K562 (cell line): ENCODE results near the gene SLC43A2. TPM values are rescaled to one million over a fixed set of nuclear protein-coding genes. Genes with fewer than 3 reads are reported as not detected.

Experiments used
- HMGN3 ChIP-seq: IDR thresholded peaks from 2 replicates; pipeline ENCODE4 v1.6.1; 2011; ENCODE audit warnings: borderline replicate concordance, low read depth, mild to moderate bottlenecking, mixed read lengths, low read length; ENCODE audit not compliant: insufficient read length; ENCODE audit errors: extremely low read depth
- NFXL1 ChIP-seq: fragments of 450-650 bp; formaldehyde crosslinking; IDR thresholded peaks from 2 replicates; pipeline ENCODE4 v1.4.0; 2021; ENCODE audit warnings: mild to moderate bottlenecking
- SMC3 ChIP-seq: conservative IDR thresholded peaks from 2 replicates; pipeline ENCODE4 v1.6.1; 2011; ENCODE audit warnings: low read depth, low read length, improper control_type of control experiment; ENCODE audit not compliant: insufficient read depth
- SOX6 ChIP-seq: fragments of 450-650 bp; IDR thresholded peaks from 2 replicates; pipeline ENCODE4 v1.6.1; 2014; ENCODE audit warnings: mild to moderate bottlenecking
- THRAP3 ChIP-seq: fragments of 450-650 bp; IDR thresholded peaks from 2 replicates; pipeline ENCODE4 v1.6.1; 2016; ENCODE audit warnings: mild to moderate bottlenecking, inconsistent platforms, borderline replicate concordance
- polyA plus RNA-seq, 8 experiments: library from polyadenylated mRNA; depleted of rRNA in 4 of 8; stranded (reverse) in 5 of 8; unstranded in 3 of 8; fragments of >200 nt; fragmentation: Nextera tagmentation in 2 of 8; fragmentation: Illumina TruSeq in 1 of 8; extraction: Ambion mirVana in 2 of 8; extraction: Trizol in 1 of 8; gene quantifications; 2 replicates each; pipeline versions ENCODE4 v1.2.1 to v1.2.3, GENCODE V29; 2011 to 2014; ENCODE audit warnings: inconsistent platforms in 1 of 8, missing spikeins in 1 of 8
- total RNA-seq, 7 experiments: library from RNA; depleted of rRNA in 6 of 7; stranded (reverse); fragments of >200 nt in 6 of 7; fragmentation: Illumina TruSeq in 2 of 7; extraction: Trizol in 2 of 7; gene quantifications; 2 replicates each; pipeline versions ENCODE4 v1.2.1 to v1.2.3, GENCODE V29; 2011 to 2021; ENCODE audit warnings: low replicate concordance in 1 of 7
- TF ChIP-seq, protein P1 (sequence below), 2 experiments: fragments of 450-650 bp; formaldehyde crosslinking in 1 of 2; IDR thresholded peaks; 2 replicates each; pipeline versions ENCODE4 v1.4.0 to v1.6.1; 2014 to 2020; ENCODE audit warnings: mild to moderate bottlenecking in 2 of 2, borderline replicate concordance in 1 of 2, low read depth in 1 of 2
- TF ChIP-seq, protein P2 (sequence below): sonication (generic); formaldehyde crosslinking; IDR thresholded peaks from 2 replicates; pipeline ENCODE4 v1.8.0; 2022; ENCODE audit warnings: mild to moderate bottlenecking, missing genetic modification reagents
- TF ChIP-seq, protein P3 (sequence below): sonication (generic); formaldehyde crosslinking; IDR thresholded peaks from 2 replicates; pipeline ENCODE4 v1.9.0; 2022; ENCODE audit warnings: mild to moderate bottlenecking, missing genetic modification reagents

Gene SLC43A2
- total and polyA plus RNA-seq, 9 of the 15 experiments (the other 6 are each of a cell fraction or from before 2014, with no cell fraction given) = 0.03 to 10.2 (median 3.6) TPM

DNA sequence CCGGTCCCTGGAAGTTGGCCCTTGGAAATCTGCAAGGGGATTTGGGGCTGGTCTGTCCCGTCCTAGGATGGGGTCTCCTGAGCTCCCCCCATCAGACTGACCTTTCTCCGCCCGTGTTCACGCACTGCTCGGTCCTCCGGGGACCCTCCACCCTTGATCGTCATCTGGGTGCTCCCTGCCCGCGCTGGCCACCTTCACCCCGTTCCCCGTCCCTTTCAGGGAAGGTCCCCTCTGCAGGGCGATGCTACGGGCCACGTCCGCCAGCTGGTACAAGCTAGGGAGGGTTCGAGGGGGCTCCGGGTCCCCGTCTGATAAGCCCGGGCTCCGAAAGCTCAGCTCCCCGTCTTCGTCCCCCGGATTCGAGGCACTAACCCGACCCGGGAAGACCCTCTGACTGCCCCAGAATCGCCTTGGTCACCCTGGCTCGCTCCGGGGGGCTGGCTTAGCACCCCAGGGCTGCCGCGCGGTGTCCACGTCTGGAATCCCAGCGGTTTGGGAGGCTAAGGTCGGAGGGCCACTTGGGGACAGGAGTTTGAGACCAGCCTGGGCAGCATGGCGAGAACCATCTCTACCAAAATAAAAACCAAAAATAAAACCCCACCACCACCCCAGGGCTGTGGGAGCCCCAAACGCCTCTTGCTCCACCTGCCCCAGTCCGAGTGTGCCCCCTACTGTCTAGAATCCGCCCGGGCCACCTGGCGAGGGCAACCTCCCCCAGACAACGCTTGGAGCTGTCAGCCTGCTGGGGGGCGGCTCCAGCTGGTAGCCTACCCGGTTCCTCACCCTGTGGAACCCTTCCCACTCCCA lies 1.1 kb upstream of the SLC43A2 start (continued):
- TF ChIP-seq HMGN3 = no peak
- TF ChIP-seq, protein P1, sequence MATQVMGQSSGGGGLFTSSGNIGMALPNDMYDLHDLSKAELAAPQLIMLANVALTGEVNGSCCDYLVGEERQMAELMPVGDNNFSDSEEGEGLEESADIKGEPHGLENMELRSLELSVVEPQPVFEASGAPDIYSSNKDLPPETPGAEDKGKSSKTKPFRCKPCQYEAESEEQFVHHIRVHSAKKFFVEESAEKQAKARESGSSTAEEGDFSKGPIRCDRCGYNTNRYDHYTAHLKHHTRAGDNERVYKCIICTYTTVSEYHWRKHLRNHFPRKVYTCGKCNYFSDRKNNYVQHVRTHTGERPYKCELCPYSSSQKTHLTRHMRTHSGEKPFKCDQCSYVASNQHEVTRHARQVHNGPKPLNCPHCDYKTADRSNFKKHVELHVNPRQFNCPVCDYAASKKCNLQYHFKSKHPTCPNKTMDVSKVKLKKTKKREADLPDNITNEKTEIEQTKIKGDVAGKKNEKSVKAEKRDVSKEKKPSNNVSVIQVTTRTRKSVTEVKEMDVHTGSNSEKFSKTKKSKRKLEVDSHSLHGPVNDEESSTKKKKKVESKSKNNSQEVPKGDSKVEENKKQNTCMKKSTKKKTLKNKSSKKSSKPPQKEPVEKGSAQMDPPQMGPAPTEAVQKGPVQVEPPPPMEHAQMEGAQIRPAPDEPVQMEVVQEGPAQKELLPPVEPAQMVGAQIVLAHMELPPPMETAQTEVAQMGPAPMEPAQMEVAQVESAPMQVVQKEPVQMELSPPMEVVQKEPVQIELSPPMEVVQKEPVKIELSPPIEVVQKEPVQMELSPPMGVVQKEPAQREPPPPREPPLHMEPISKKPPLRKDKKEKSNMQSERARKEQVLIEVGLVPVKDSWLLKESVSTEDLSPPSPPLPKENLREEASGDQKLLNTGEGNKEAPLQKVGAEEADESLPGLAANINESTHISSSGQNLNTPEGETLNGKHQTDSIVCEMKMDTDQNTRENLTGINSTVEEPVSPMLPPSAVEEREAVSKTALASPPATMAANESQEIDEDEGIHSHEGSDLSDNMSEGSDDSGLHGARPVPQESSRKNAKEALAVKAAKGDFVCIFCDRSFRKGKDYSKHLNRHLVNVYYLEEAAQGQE (IDR thresholded peaks at IDR 0.05; ENCODE audit: borderline replicate concordance) = peak; percentile 73
- TF ChIP-seq, protein P1 (CRISPR knock-in tag; IDR thresholded peaks at IDR 0.05; ENCODE audit: low read depth) = no peak
- peak; percentile 49 for TF ChIP-seq SMC3
- TF ChIP-seq THRAP3 = no peak
- no peak for TF ChIP-seq SOX6
- TF ChIP-seq, protein P2, sequence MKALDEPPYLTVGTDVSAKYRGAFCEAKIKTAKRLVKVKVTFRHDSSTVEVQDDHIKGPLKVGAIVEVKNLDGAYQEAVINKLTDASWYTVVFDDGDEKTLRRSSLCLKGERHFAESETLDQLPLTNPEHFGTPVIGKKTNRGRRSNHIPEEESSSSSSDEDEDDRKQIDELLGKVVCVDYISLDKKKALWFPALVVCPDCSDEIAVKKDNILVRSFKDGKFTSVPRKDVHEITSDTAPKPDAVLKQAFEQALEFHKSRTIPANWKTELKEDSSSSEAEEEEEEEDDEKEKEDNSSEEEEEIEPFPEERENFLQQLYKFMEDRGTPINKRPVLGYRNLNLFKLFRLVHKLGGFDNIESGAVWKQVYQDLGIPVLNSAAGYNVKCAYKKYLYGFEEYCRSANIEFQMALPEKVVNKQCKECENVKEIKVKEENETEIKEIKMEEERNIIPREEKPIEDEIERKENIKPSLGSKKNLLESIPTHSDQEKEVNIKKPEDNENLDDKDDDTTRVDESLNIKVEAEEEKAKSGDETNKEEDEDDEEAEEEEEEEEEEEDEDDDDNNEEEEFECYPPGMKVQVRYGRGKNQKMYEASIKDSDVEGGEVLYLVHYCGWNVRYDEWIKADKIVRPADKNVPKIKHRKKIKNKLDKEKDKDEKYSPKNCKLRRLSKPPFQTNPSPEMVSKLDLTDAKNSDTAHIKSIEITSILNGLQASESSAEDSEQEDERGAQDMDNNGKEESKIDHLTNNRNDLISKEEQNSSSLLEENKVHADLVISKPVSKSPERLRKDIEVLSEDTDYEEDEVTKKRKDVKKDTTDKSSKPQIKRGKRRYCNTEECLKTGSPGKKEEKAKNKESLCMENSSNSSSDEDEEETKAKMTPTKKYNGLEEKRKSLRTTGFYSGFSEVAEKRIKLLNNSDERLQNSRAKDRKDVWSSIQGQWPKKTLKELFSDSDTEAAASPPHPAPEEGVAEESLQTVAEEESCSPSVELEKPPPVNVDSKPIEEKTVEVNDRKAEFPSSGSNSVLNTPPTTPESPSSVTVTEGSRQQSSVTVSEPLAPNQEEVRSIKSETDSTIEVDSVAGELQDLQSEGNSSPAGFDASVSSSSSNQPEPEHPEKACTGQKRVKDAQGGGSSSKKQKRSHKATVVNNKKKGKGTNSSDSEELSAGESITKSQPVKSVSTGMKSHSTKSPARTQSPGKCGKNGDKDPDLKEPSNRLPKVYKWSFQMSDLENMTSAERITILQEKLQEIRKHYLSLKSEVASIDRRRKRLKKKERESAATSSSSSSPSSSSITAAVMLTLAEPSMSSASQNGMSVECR = peak; percentile 65
- TF ChIP-seq, protein P3, sequence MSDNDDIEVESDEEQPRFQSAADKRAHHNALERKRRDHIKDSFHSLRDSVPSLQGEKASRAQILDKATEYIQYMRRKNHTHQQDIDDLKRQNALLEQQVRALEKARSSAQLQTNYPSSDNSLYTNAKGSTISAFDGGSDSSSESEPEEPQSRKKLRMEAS = peak; percentile 21; the same call in 1 of the 2 replicates
- no peak for TF ChIP-seq NFXL1 (CRISPR knock-in tag)
- TF ChIP-seq, all 486 proteins: peak for 26
